GM21526 (cell line): Measurements from ENCODE around the gene SALL3.
"Not testable (repeated sequence)": the region's sequence is repeated elsewhere in the genome, so short reads cannot be mapped to it uniquely, and the experiment has no call there.

ENCODE experiments used
- ATAC-seq: cut with Tn5 transposase; IDR thresholded peaks from one replicate; pipeline ENCODE4 v1.9.1; 2021; ENCODE audit warnings: moderate library complexity; ENCODE audit not compliant: unreplicated experiment, low FRiP score

The SALL3 gene

GRCh38 chr18:78964727-78965126 lies 14.9 kb upstream of the SALL3 start:
- ATAC-seq, result not testable (repeated sequence)

GRCh38 chr18:78965260-78965659 lies 14.4 kb upstream of the SALL3 start:
- ATAC-seq, result no peak

GRCh38 chr18:78965917-78966792 lies 13.5 kb upstream of the SALL3 start:
- ATAC-seq, result no peak

- no peak for ATAC-seq
These were observed 12.9 kb upstream of the SALL3 start for GRCh38 chr18:78966793-78967106.

GRCh38 chr18:78967692-78968091 lies 11.9 kb upstream of the SALL3 start:
- ATAC-seq, result no peak

- ATAC-seq, result no peak
These were observed 9.9 kb upstream of the SALL3 start for GRCh38 chr18:78969574-78970315.

GRCh38 chr18:78970774-78971333 lies 8.8 kb upstream of the SALL3 start:
- no peak for ATAC-seq

- no peak for ATAC-seq
These were observed 7.9 kb upstream of the SALL3 start for GRCh38 chr18:78971511-78972245.

- ATAC-seq, result no peak
These were observed 7.2 kb upstream of the SALL3 start for GRCh38 chr18:78972385-78972918.

- ATAC-seq, result no peak
These were observed 6.7 kb upstream of the SALL3 start for GRCh38 chr18:78972930-78973331.

GRCh38 chr18:78973357-78974083 lies 6.1 kb upstream of the SALL3 start:
- no peak for ATAC-seq

GRCh38 chr18:78974115-78974761 lies 5.4 kb upstream of the SALL3 start:
- ATAC-seq, result no peak

- ATAC-seq, result no peak
These were observed 4.3 kb upstream of the SALL3 start for GRCh38 chr18:78975292-78975691.

GRCh38 chr18:78975699-78976335 lies 3.8 kb upstream of the SALL3 start:
- ATAC-seq, result no peak

GRCh38 chr18:78976765-78977636 lies 2.6 kb upstream of the SALL3 start:
- ATAC-seq, result no peak

GRCh38 chr18:78977637-78978348 lies 1.8 kb upstream of the SALL3 start:
- no peak for ATAC-seq

- no peak for ATAC-seq
These were observed 1.1 kb upstream of the SALL3 start for GRCh38 chr18:78978349-78979055.
